HepG2 (cell line): Measurements from ENCODE around the gene ULBP1. TPM values are rescaled to one million over a fixed set of nuclear protein-coding genes. Genes with fewer than 3 reads are reported as not detected.

Experiments
- HOXD1 ChIP-seq: sonication (generic); formaldehyde crosslinking; IDR thresholded peaks from 2 replicates; pipeline ENCODE4 v1.5.0; 2020; ENCODE audit warnings: missing genetic modification reagents
- NFE2 ChIP-seq: sonication (generic); formaldehyde crosslinking; IDR thresholded peaks from 2 replicates; pipeline ENCODE4 v1.4.0; 2020; ENCODE audit warnings: missing genetic modification reagents
- NFYC ChIP-seq: IDR thresholded peaks from 2 replicates; pipeline ENCODE4 v1.6.1; 2016; ENCODE audit warnings: missing genetic modification reagents, missing compliant biosample characterization
- RARA ChIP-seq: IDR thresholded peaks from 2 replicates; pipeline ENCODE4 v1.6.1; 2016; ENCODE audit warnings: missing genetic modification reagents, missing compliant biosample characterization
- REXO4 ChIP-seq: sonication (generic); formaldehyde crosslinking; IDR thresholded peaks from 2 replicates; pipeline ENCODE4 v1.8.0; 2022; ENCODE audit warnings: missing genetic modification reagents, mild to moderate bottlenecking, borderline replicate concordance
- RFX3 ChIP-seq: IDR thresholded peaks from 2 replicates; pipeline ENCODE4 v1.6.1; 2016; ENCODE audit warnings: missing biosample characterization, missing genetic modification reagents
- SRSF9 ChIP-seq: fragments of 200-400 bp; formaldehyde crosslinking; IDR thresholded peaks from 2 replicates; pipeline ENCODE4 v1.6.1; 2018; ENCODE audit warnings: borderline replicate concordance, mild to moderate bottlenecking, low read depth, low read length; ENCODE audit not compliant: insufficient read depth, poor library complexity, severe bottlenecking
- YEATS2 ChIP-seq: sonication (generic); formaldehyde crosslinking; IDR thresholded peaks from 2 replicates; pipeline ENCODE4 v1.4.0; 2020; ENCODE audit warnings: missing genetic modification reagents, borderline replicate concordance
- ZNF629 ChIP-seq: sonication (generic); formaldehyde crosslinking; conservative IDR thresholded peaks from 2 replicates; pipeline ENCODE4 v1.5.0; 2020; ENCODE audit warnings: missing genetic modification reagents
- polyA plus RNA-seq, 8 experiments: library from polyadenylated mRNA; depleted of rRNA in 3 of 8; stranded (reverse) in 7 of 8; unstranded in 1 of 8; fragments of >200 nt; fragmentation: Illumina TruSeq in 4 of 8; extraction: Trizol in 4 of 8; gene quantifications; 2 replicates each; pipeline versions ENCODE4 v1.2.1 to v1.2.3, GENCODE V29; 2011 to 2016; ENCODE audit warnings: low read depth in 4 of 8, missing spikeins in 1 of 8, mixed read lengths in 1 of 8; ENCODE audit not compliant: insufficient read depth in 1 of 8
- total RNA-seq, 5 experiments: library from RNA; depleted of rRNA; stranded (reverse); fragments of >200 nt; fragmentation: Illumina TruSeq; extraction: Trizol; gene quantifications; 2 replicates each; pipeline ENCODE4 v1.2.3, GENCODE V29; 2016; ENCODE audit warnings: low read depth in 1 of 5
- TF ChIP-seq, protein P1 (sequence below): sonication (generic); formaldehyde crosslinking; IDR thresholded peaks from 2 replicates; pipeline ENCODE4 v1.4.0; 2020; ENCODE audit warnings: missing genetic modification reagents, mild to moderate bottlenecking, borderline replicate concordance
- TF ChIP-seq, protein P2 (sequence below): sonication (generic); formaldehyde crosslinking; conservative IDR thresholded peaks from 2 replicates; pipeline ENCODE4 v1.8.0; 2022; ENCODE audit warnings: missing genetic modification reagents
- TF ChIP-seq, protein P3 (sequence below): sonication (generic); formaldehyde crosslinking; IDR thresholded peaks from 2 replicates; pipeline ENCODE4 v1.5.0; 2020; ENCODE audit warnings: missing genetic modification reagents
- TF ChIP-seq, protein P4 (sequence below): sonication (generic); formaldehyde crosslinking; IDR thresholded peaks from 2 replicates; pipeline ENCODE4 v1.4.0; 2020; ENCODE audit warnings: missing genetic modification reagents, borderline replicate concordance
- TF ChIP-seq, protein P5 (sequence below): sonication (generic); formaldehyde crosslinking; IDR thresholded peaks from 2 replicates; pipeline ENCODE4 v1.5.1; 2020; ENCODE audit warnings: missing genetic modification reagents, mild to moderate bottlenecking, borderline replicate concordance
- TF ChIP-seq, protein P6 (sequence below): sonication (generic); formaldehyde crosslinking; IDR thresholded peaks from 2 replicates; pipeline ENCODE4 v1.8.1; 2023; ENCODE audit warnings: mild to moderate bottlenecking, missing genetic modification reagents

The ULBP1 gene
- total and polyA plus RNA-seq, 2 of the 13 experiments (the other 11 are each of a cell fraction or from before 2014, with no cell fraction given) = 0.04 to 0.09 TPM

DNA sequence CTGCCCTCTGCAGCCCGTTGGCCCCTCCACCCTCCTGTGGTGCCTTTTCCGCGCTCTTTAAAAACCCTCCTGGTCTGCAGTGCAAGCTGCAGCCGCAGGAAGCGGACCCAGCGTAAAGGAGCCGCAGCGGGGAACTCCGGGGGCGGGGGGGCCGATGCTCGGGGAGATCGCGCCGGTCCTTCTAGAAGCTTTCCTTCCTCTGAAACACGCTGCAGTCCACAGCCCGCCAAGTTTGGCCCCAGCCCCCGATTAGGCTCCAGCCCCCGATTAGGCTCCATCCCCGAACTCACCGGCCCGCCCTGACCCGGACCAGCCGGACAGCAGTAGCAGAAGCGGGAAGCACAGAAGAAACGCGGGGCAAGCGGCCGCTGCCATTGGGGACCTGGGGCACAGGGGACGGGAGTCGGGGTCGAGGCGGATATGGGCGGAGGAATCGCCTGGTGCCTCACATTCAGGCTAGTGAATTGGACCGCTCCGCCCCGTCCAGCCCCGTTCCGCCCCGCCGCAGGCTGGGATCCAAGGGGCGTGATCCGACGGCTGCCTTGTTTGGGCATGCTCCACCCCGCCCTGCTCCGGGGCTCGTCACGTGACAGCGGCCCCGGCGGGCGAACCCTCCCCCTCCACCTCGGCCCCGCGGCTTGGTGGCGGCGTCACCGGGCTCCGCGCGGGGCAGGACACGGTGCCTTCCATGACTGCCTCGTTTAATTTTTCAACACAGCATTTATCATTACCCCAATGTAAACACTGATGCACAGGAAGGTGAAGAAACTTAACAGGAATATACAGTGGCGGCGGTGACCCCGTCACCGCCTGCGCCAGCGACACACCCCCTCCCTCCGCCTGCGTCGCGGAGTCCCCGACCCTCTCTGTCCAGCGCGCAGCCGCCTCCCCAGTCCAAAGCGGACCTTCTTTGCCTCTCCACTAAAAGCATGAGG, 41.3 kb downstream of the ULBP1 start (continued):
- TF ChIP-seq RARA (CRISPR knock-in tag) = 0 out of 2 replicates have a peak, but pooled peaks have one; percentile 15
- TF ChIP-seq RFX3 (CRISPR knock-in tag) = no peak
- TF ChIP-seq NFE2 (CRISPR knock-in tag) = no peak
- TF ChIP-seq, protein P1, sequence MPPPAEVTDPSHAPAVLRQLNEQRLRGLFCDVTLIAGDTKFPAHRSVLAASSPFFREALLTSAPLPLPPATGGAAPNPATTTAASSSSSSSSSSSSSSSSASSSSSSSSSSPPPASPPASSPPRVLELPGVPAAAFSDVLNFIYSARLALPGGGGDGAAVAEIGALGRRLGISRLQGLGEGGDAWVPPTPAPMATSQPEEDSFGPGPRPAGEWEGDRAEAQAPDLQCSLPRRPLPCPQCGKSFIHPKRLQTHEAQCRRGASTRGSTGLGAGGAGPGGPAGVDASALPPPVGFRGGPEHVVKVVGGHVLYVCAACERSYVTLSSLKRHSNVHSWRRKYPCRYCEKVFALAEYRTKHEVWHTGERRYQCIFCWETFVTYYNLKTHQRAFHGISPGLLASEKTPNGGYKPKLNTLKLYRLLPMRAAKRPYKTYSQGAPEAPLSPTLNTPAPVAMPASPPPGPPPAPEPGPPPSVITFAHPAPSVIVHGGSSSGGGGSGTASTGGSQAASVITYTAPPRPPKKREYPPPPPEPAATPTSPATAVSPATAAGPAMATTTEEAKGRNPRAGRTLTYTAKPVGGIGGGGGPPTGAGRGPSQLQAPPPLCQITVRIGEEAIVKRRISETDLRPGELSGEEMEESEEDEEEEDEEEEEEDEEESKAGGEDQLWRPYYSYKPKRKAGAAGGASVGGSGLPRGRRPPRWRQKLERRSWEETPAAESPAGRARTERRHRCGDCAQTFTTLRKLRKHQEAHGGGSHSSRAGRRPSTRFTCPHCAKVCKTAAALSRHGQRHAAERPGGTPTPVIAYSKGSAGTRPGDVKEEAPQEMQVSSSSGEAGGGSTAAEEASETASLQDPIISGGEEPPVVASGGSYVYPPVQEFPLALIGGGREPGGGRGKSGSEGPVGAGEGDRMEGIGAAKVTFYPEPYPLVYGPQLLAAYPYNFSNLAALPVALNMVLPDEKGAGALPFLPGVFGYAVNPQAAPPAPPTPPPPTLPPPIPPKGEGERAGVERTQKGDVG = 0 out of 2 replicates have a peak, but pooled peaks have one; percentile 49
- TF ChIP-seq, protein P2, sequence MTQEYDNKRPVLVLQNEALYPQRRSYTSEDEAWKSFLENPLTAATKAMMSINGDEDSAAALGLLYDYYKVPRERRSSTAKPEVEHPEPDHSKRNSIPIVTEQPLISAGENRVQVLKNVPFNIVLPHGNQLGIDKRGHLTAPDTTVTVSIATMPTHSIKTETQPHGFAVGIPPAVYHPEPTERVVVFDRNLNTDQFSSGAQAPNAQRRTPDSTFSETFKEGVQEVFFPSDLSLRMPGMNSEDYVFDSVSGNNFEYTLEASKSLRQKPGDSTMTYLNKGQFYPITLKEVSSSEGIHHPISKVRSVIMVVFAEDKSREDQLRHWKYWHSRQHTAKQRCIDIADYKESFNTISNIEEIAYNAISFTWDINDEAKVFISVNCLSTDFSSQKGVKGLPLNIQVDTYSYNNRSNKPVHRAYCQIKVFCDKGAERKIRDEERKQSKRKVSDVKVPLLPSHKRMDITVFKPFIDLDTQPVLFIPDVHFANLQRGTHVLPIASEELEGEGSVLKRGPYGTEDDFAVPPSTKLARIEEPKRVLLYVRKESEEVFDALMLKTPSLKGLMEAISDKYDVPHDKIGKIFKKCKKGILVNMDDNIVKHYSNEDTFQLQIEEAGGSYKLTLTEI (CRISPR knock-in tag) = no peak
- TF ChIP-seq, protein P3, sequence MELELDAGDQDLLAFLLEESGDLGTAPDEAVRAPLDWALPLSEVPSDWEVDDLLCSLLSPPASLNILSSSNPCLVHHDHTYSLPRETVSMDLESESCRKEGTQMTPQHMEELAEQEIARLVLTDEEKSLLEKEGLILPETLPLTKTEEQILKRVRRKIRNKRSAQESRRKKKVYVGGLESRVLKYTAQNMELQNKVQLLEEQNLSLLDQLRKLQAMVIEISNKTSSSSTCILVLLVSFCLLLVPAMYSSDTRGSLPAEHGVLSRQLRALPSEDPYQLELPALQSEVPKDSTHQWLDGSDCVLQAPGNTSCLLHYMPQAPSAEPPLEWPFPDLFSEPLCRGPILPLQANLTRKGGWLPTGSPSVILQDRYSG (CRISPR knock-in tag) = no peak
- TF ChIP-seq, protein P4, sequence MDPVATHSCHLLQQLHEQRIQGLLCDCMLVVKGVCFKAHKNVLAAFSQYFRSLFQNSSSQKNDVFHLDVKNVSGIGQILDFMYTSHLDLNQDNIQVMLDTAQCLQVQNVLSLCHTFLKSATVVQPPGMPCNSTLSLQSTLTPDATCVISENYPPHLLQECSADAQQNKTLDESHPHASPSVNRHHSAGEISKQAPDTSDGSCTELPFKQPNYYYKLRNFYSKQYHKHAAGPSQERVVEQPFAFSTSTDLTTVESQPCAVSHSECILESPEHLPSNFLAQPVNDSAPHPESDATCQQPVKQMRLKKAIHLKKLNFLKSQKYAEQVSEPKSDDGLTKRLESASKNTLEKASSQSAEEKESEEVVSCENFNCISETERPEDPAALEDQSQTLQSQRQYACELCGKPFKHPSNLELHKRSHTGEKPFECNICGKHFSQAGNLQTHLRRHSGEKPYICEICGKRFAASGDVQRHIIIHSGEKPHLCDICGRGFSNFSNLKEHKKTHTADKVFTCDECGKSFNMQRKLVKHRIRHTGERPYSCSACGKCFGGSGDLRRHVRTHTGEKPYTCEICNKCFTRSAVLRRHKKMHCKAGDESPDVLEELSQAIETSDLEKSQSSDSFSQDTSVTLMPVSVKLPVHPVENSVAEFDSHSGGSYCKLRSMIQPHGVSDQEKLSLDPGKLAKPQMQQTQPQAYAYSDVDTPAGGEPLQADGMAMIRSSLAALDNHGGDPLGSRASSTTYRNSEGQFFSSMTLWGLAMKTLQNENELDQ (CRISPR knock-in tag) = no peak
- no peak for TF ChIP-seq REXO4 (CRISPR knock-in tag)
- TF ChIP-seq YEATS2 (CRISPR knock-in tag) = no peak
- TF ChIP-seq, protein P5, sequence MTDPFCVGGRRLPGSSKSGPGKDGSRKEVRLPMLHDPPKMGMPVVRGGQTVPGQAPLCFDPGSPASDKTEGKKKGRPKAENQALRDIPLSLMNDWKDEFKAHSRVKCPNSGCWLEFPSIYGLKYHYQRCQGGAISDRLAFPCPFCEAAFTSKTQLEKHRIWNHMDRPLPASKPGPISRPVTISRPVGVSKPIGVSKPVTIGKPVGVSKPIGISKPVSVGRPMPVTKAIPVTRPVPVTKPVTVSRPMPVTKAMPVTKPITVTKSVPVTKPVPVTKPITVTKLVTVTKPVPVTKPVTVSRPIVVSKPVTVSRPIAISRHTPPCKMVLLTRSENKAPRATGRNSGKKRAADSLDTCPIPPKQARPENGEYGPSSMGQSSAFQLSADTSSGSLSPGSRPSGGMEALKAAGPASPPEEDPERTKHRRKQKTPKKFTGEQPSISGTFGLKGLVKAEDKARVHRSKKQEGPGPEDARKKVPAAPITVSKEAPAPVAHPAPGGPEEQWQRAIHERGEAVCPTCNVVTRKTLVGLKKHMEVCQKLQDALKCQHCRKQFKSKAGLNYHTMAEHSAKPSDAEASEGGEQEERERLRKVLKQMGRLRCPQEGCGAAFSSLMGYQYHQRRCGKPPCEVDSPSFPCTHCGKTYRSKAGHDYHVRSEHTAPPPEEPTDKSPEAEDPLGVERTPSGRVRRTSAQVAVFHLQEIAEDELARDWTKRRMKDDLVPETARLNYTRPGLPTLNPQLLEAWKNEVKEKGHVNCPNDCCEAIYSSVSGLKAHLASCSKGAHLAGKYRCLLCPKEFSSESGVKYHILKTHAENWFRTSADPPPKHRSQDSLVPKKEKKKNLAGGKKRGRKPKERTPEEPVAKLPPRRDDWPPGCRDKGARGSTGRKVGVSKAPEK = no peak
- no peak for TF ChIP-seq NFYC (CRISPR knock-in tag)
- 0 out of 2 replicates have a peak, but pooled peaks have one; percentile 20 for TF ChIP-seq HOXD1 (CRISPR knock-in tag)
- TF ChIP-seq, protein P6, sequence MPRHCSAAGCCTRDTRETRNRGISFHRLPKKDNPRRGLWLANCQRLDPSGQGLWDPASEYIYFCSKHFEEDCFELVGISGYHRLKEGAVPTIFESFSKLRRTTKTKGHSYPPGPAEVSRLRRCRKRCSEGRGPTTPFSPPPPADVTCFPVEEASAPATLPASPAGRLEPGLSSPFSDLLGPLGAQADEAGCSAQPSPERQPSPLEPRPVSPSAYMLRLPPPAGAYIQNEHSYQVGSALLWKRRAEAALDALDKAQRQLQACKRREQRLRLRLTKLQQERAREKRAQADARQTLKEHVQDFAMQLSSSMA (CRISPR knock-in tag) = no peak
- no peak for TF ChIP-seq ZNF629
- TF ChIP-seq SRSF9 = no peak
